ENCODE data around the gene IRF3. TPM values are rescaled to one million over a fixed set of nuclear protein-coding genes. Genes with fewer than 3 reads are reported as not detected.

IRF3 gene
- total RNA-seq, 2 experiments from 2014 or later, result 90.8 to 108 TPM

GRCh38 chr19:49653466-49653806 lies 12.2 kb downstream of the IRF3 start:
- Mint-ChIP-seq H3K27ac (no peak overlapping the region), H3K27me3 (no peaks in the 10 kb centered on the region), H3K4me1 (ENCODE audit: low read depth) (peaks cover 2% of the 10 kb centered on the region), H3K4me3 (no peak overlapping the region), H3K36me3 (ENCODE audit: low read depth) (peaks cover 24% of the 10 kb centered on the region), H3K9me3 (no peaks in the 10 kb centered on the region)
- ATAC-seq (no peak), DNase-seq (no peak)
- no peak for TF ChIP-seq CTCF (IDR thresholded peaks at IDR 0.05)
- ChIA-PET POLR2A (no interaction called here), CTCF (no interaction called here)
- intact Hi-C loops (cut with micrococcal nuclease), result no loop called here

DNA sequence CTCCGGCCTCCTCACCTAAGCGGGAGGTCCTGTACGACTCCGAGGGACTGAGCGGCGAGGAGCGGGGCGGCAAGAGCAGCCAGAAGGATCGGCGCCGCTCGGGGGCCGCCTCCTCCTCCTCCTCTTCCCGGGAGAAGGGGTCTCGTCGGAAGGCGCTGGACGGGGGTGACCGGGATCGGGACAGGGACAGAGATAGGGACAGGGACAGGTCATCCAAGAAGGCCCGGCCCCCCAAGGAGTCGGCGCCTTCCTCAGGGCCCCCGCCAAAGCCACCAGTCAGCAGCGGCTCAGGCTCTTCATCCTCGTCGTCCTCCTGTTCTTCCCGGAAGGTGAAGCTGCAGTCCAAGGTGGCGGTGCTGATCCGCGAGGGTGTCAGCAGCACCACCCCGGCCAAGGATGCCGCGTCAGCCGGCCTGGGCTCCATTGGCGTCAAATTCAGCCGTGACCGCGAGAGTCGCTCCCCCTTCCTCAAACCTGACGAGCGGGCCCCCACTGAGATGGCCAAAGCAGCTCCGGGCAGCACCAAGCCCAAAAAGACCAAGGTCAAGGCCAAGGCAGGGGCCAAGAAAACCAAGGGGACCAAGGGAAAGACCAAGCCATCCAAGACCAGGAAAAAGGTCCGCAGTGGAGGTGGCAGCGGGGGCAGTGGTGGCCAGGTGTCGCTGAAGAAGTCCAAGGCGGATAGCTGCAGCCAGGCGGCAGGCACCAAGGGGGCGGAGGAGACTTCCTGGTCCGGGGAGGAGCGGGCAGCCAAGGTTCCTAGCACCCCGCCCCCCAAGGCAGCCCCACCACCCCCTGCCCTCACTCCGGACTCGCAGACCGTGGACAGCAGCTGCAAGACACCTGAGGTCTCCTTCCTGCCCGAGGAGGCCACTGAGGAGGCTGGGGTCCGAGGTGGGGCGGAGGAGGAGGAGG lies 12.8 kb downstream of the IRF3 start:
- DNase-seq, result no peak
- peaks cover 23% of the 10 kb centered on the region for H3K36me3 Mint-ChIP-seq (ENCODE audit: low read depth)

GRCh38 chr19:49651820-49652550 lies 13.7 kb downstream of the IRF3 start:
- no peak for DNase-seq
- Mint-ChIP-seq H3K4me3 (no peak overlapping the region), H3K36me3 (ENCODE audit: low read depth) (peaks cover 18% of the 10 kb centered on the region), H3K9me3 (no peaks in the 10 kb centered on the region), H3K27ac (no peak overlapping the region), H3K4me1 (ENCODE audit: low read depth) (no peaks in the 10 kb centered on the region), H3K27me3 (no peaks in the 10 kb centered on the region)
- ChIA-PET POLR2A (no interaction called here), CTCF (no interaction called here)
- intact Hi-C loops (cut with micrococcal nuclease), result no loop called here
- no peak for ATAC-seq
- TF ChIP-seq CTCF (IDR thresholded peaks at IDR 0.05), result no peak

More for the DNA sequence above, 12.8 kb downstream of the IRF3 start:
- no peak overlapping the region for H3K4me3 Mint-ChIP-seq
- H3K4me1 Mint-ChIP-seq (ENCODE audit: low read depth), result peaks cover 2% of the 10 kb centered on the region
- no peaks in the 10 kb centered on the region for H3K9me3 Mint-ChIP-seq
- ATAC-seq, result no peak
- H3K27ac Mint-ChIP-seq, result no peak overlapping the region
- CTCF ChIA-PET, result no interaction called here
- POLR2A ChIA-PET, result no interaction called here
- TF ChIP-seq CTCF (IDR thresholded peaks at IDR 0.05), result no peak
- intact Hi-C loops (cut with micrococcal nuclease), result no loop called here
- no peaks in the 10 kb centered on the region for H3K27me3 Mint-ChIP-seq

DNA sequence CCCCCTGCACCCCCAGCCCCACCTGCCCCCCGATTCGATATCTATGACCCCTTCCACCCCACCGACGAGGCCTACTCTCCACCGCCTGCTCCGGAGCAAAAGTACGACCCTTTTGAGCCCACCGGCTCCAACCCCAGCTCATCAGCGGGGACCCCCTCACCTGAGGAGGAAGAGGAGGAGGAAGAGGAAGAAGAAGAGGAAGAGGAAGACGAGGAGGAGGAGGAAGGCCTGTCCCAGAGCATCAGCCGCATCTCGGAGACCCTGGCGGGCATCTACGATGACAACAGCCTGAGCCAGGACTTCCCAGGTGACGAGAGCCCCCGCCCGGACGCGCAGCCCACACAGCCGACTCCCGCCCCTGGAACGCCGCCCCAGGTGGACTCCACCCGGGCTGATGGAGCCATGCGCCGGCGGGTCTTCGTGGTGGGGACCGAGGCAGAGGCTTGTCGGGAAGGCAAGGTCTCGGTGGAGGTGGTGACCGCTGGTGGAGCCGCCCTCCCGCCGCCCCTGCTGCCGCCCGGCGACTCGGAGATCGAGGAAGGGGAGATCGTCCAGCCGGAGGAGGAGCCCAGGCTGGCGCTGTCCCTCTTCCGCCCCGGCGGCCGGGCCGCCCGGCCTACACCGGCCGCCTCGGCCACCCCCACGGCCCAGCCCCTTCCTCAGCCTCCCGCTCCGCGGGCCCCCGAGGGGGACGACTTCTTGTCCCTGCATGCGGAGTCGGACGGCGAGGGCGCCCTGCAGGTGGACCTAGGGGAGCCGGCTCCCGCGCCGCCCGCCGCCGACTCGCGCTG lies 14.4 kb downstream of the IRF3 start:
- no peaks in the 10 kb centered on the region for H3K27me3 Mint-ChIP-seq
- no peak for DNase-seq
- no peak for TF ChIP-seq CTCF (IDR thresholded peaks at IDR 0.05)
- ChIA-PET POLR2A (no interaction called here), CTCF (no interaction called here)
- H3K4me3 Mint-ChIP-seq, result no peak overlapping the region
- intact Hi-C loops (cut with micrococcal nuclease), result no loop called here
- H3K4me1 Mint-ChIP-seq (ENCODE audit: low read depth), result no peaks in the 10 kb centered on the region
- H3K9me3 Mint-ChIP-seq, result no peaks in the 10 kb centered on the region
- peaks cover 20% of the 10 kb centered on the region for H3K36me3 Mint-ChIP-seq (ENCODE audit: low read depth)
- ATAC-seq, result no peak
- no peak overlapping the region for H3K27ac Mint-ChIP-seq
